IPS DF 6.9 (cell line): Measurements from ENCODE around the gene CRY1.

ENCODE experiments used
- DNase-seq: peaks from one replicate; pipeline ENCODE4 v3.0.0-alpha.2; 2013; ENCODE audit warnings: low read depth, low spot score
- H3K27ac ChIP-seq: one replicate; pipeline ENCODE4 v1.5.1; 2013; ENCODE audit warnings: low read length, control low read depth
- H3K27me3 ChIP-seq: 2 replicates; pipeline ENCODE4 v1.6.1; 2013; ENCODE audit warnings: mild to moderate bottlenecking, low read length; ENCODE audit not compliant: control insufficient read depth, insufficient read depth
- H3K36me3 ChIP-seq: 2 replicates; pipeline ENCODE4 v1.6.1; 2013; ENCODE audit warnings: low read length; ENCODE audit not compliant: control insufficient read depth, insufficient read depth
- H3K4me1 ChIP-seq: 2 replicates; pipeline ENCODE4 v1.6.1; 2013; ENCODE audit warnings: low read length; ENCODE audit not compliant: control insufficient read depth, insufficient read depth
- H3K4me3 ChIP-seq: 2 replicates; pipeline ENCODE4 v1.5.1; 2013; ENCODE audit warnings: mild to moderate bottlenecking, low read length
- H3K9me3 ChIP-seq: 2 replicates; pipeline ENCODE4 v1.6.1; 2013; ENCODE audit warnings: low read length, inconsistent platforms; ENCODE audit not compliant: control insufficient read depth, insufficient read depth
- WGBS: extraction: QIAGEN DNeasy Blood & Tissue Kit; methylation state at CpG from one replicate; pipeline ENCODE4 v1.1.7; 2013; ENCODE audit warnings: mixed read lengths, missing lambda C conversion rate; ENCODE audit not compliant: insufficient read length, insufficient coverage; 5-methylcytosine and 5-hydroxymethylcytosine counted together

CRY1 gene

DNA sequence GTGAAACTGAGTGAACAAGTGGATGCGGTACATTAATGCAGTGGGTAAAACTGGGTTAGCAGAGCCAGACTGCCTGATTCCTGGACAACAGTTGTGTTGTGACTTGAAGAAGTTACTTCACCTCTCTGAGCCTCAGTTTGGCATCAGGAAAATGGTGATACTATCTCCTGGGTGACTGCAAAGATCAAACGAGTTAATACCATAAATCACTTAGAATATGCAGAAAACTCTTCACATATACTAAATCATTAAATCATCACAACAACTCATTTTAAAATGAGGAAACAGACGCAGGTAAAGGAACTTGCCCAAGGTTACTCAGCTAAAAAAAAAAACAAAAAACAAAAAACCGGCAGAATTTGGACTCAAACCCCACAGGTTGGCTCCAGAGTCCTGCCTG, 107.2 kb downstream of the CRY1 start:
- Histone ChIP-seq H3K9me3 (no peaks in the 10 kb centered on the region), H3K36me3 (no peaks in the 10 kb centered on the region), H3K4me1 (peaks cover 3% of the 10 kb centered on the region; the same call in 1 of the 2 replicates), H3K4me3 (peak overlapping the region; percentile 75; the same call in 1 of the 2 replicates), H3K27me3 (no peaks in the 10 kb centered on the region), H3K27ac (no peak overlapping the region)
- 100% methylated on average over 1 of the region's 4 CpGs for WGBS
- no peak for DNase-seq

GRCh38 chr12:106985479-106985878, 107.9 kb downstream of the CRY1 start:
- no peaks in the 10 kb centered on the region for H3K36me3 ChIP-seq
- no peak overlapping the region for H3K4me3 ChIP-seq
- no peaks in the 10 kb centered on the region for H3K27me3 ChIP-seq
- no peaks in the 10 kb centered on the region for H3K9me3 ChIP-seq
- no CpG with 5 or more reads among the region's 5 CpGs for WGBS
- no peak for DNase-seq
- H3K27ac ChIP-seq = no peak overlapping the region
- peaks cover 3% of the 10 kb centered on the region; the same call in 1 of the 2 replicates for H3K4me1 ChIP-seq

- peaks cover 3% of the 10 kb centered on the region; the same call in 1 of the 2 replicates for H3K4me1 ChIP-seq
- no peak overlapping the region for H3K4me3 ChIP-seq
- no peaks in the 10 kb centered on the region for H3K9me3 ChIP-seq
- no peaks in the 10 kb centered on the region for H3K27me3 ChIP-seq
- H3K36me3 ChIP-seq = no peaks in the 10 kb centered on the region
- no peak for DNase-seq
- no CpG with 5 or more reads among the region's 6 CpGs for WGBS
- no peak overlapping the region for H3K27ac ChIP-seq
Observed at GRCh38 chr12:106984588-106985137, 108.7 kb downstream of the CRY1 start.

DNA sequence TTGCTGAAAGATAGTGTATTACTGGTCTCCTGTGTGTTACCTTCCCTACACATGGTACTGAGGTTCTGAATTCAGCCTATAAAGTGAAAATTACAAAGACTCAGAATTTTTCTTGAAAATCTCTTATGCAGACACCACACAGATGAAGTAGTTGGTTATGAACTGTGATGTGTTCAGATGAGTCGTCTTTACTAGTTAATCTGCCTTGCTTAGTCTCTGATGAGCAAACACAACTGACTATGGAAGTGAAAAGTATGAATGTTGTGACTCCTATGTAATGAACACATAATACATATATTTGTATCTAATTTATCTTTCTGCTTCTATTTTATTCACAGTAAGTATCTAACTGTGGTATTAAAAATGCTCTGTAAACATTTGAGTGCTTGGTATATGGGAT, 111.1 kb downstream of the CRY1 start:
- Histone ChIP-seq H3K4me1 (peaks cover 1% of the 10 kb centered on the region; the same call in 1 of the 2 replicates), H3K4me3 (no peak overlapping the region), H3K27me3 (no peaks in the 10 kb centered on the region), H3K36me3 (no peaks in the 10 kb centered on the region), H3K9me3 (no peaks in the 10 kb centered on the region), H3K27ac (no peak overlapping the region)
- no peak for DNase-seq
- no CpG with 5 or more reads among the region's 1 CpG for WGBS

- no peaks in the 10 kb centered on the region for H3K36me3 ChIP-seq
- no peak overlapping the region for H3K4me3 ChIP-seq
- WGBS = no CpG with 5 or more reads among the region's 3 CpGs
- no peaks in the 10 kb centered on the region for H3K27me3 ChIP-seq
- no peaks in the 10 kb centered on the region for H3K9me3 ChIP-seq
- peaks cover 1% of the 10 kb centered on the region; the same call in 1 of the 2 replicates for H3K4me1 ChIP-seq
- H3K27ac ChIP-seq = no peak overlapping the region
- DNase-seq = no peak
Observed at GRCh38 chr12:106981788-106982187, 111.6 kb downstream of the CRY1 start.

GRCh38 chr12:106980944-106981343, 112.4 kb downstream of the CRY1 start:
- Histone ChIP-seq H3K4me3 (no peak overlapping the region), H3K9me3 (no peaks in the 10 kb centered on the region), H3K36me3 (no peaks in the 10 kb centered on the region), H3K4me1 (no peaks in the 10 kb centered on the region; the same call in 1 of the 2 replicates), H3K27ac (no peak overlapping the region), H3K27me3 (no peaks in the 10 kb centered on the region)
- no peak for DNase-seq
- no CpG with 5 or more reads among the region's 7 CpGs for WGBS

DNA sequence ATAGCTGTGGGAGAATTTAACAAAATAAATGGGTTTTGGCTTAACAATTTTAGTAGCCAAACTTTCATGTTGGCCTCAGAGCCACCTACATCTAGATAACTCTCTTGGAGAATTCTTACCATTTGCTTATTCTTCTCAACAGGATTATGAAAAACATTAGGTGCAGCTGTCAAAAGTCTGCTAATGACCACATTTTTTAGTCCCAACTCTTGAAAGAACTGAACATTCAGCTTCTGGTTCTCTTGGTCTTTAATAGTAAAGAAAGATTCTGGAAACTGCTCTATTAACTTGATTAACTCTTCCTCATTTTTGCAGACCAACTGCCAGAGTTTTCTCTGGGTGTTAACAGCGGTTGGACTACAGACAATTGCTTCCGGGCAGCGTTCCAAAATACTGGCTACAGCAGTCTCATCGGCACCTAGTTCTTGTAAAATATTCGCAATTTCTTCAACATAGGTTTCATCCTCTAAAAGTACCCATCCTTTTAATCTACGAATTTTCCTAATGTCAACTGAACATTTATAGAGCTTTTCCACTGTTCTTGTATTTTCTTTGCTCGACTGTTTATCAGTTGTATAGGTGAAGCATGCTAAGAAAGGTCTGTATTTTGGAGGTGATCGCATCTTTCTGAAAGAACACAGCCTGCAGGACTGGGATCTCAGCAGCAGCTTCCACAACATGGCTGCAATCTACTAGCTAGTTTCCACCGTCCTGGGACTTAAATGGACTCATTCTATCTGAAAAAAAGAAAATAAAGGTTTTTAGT, 115.1 kb downstream of the CRY1 start:
- Histone ChIP-seq H3K36me3 (no peaks in the 10 kb centered on the region), H3K27me3 (no peaks in the 10 kb centered on the region), H3K27ac (no peak overlapping the region), H3K4me1 (no peaks in the 10 kb centered on the region), H3K4me3 (no peak overlapping the region), H3K9me3 (no peaks in the 10 kb centered on the region)
- no peak for DNase-seq
- WGBS = no CpG with 5 or more reads among the region's 9 CpGs

DNA sequence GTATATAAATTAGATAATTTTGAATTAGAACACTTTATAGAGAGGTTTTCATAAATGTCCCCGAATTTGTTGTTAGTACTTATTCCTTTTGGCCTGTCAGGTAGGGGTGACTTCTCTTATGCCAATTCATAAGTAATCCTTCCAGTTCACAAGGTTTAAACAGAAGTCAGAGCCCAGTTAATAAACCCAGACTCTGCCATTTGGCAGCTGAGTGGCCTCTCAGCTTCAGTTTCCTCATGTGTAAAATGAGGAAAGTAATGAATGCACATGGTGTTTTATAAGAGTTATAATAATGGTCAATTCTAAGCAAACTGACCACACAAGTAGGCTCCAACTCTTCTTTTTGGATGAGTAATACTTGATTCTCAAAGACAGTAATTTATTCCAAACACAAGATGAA, 116.7 kb downstream of the CRY1 start:
- Histone ChIP-seq H3K27me3 (no peaks in the 10 kb centered on the region), H3K4me1 (no peaks in the 10 kb centered on the region), H3K4me3 (no peak overlapping the region), H3K27ac (no peak overlapping the region), H3K36me3 (no peaks in the 10 kb centered on the region), H3K9me3 (no peaks in the 10 kb centered on the region)
- WGBS = no CpG with 5 or more reads among the region's 1 CpG
- no peak for DNase-seq

DNA sequence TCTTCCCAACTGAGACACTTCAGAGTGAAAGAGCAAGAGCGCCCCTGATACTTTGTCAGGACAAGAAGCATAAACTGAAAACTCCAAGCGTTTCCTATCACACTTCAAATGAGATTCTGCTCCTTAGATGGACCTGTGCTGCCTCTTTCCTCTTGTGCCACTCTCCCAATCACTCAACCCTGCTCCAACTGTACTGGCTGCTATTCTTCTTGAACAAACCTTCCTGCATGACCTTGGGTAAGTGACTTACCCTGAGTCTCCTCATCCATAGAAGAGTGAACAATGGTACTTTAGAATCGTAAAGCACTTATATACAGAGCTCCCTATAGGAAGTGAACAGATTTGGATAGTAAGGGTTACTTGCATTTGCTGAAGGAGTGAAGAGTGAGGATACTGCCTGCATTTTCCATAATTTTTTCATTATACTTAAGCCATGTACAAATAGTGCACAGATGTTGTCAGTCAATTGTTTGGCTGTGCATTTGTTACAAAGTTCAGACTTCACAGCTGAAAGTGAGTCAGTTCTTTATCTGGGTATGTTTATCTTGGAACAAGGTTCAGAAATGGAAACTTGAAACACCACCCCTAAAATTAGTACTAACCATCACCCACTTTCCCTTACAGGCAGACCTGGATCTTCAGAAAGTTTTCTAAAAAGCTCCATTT, 117.2 kb downstream of the CRY1 start:
- no peaks in the 10 kb centered on the region for H3K27me3 ChIP-seq
- no peaks in the 10 kb centered on the region for H3K9me3 ChIP-seq
- WGBS = no CpG with 5 or more reads among the region's 3 CpGs
- no peak overlapping the region for H3K27ac ChIP-seq
- peaks cover 2% of the 10 kb centered on the region; the same call in 1 of the 2 replicates for H3K36me3 ChIP-seq
- no peak overlapping the region for H3K4me3 ChIP-seq
- DNase-seq = no peak
- no peaks in the 10 kb centered on the region for H3K4me1 ChIP-seq

DNA sequence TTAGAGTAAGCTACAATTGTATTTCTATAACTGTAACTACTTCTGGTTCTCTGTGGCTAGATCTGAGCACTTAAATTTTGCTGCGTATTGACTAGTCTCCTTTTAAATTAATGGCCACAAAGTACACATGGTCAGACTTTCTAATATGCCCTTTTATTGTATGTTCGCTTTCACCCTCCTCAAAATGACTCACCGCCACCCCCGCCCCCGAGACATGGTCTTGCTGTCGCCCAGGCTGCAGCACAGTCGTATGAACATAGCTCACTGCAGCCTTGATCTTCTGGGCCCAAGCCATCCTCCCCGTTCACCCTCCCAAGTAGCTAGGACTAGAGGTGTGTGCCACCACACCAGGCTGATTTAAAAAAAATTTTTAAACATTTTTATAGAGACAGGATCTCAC, 118.3 kb downstream of the CRY1 start:
- Histone ChIP-seq H3K27me3 (no peaks in the 10 kb centered on the region), H3K36me3 (peaks cover 4% of the 10 kb centered on the region; the same call in 1 of the 2 replicates), H3K4me3 (no peak overlapping the region), H3K9me3 (no peaks in the 10 kb centered on the region), H3K4me1 (no peaks in the 10 kb centered on the region), H3K27ac (no peak overlapping the region)
- no peak for DNase-seq
- no CpG with 5 or more reads among the region's 8 CpGs for WGBS
